IMR-90 (cell line): ENCODE data around the gene LRAT. TPM values are rescaled to one million over a fixed set of nuclear protein-coding genes. Genes with fewer than 3 reads are reported as not detected.

Experiments
- ATAC-seq: fragments of 200-7000 bp; cut with Tn5 transposase; 2 replicates; pipeline ENCODE4 v1.9.1; 2020; ENCODE audit warnings: low read depth, mild to moderate bottlenecking, moderate library complexity
- BruUV-seq: library from RNA; stranded (reverse); fragments of 400-500 nt; replicated peaks from 2 replicates; lab custom pipeline; 2021; lab: Mats Ljungman, UMichigan
- CTCF ChIA-PET: fragments of 300-600 bp; formaldehyde crosslinking; extraction: SDS; loops from one replicate; lab custom pipeline; 2021; ENCODE audit warnings: antibody characterized with exemption; lab: Yijun Ruan, JAX
- POLR2A ChIA-PET: fragments of 300-600 bp; sonication (Branson Sonifier 250); formaldehyde crosslinking; loops from one replicate; lab custom pipeline; 2022; ENCODE audit warnings: antibody characterized with exemption; ENCODE audit not compliant: unreplicated experiment; lab: Charles Lee
- DNase-seq: peaks from one replicate; pipeline ENCODE4 v3.0.0; 2013
- H2AFZ ChIP-seq: replicated peaks from 2 replicates; pipeline ENCODE3; 2013; ENCODE audit warnings: low read length, mild to moderate bottlenecking; ENCODE audit not compliant: poor library complexity
- H2AK5ac ChIP-seq: 2 replicates; pipeline ENCODE4 v1.6.1; 2013; ENCODE audit warnings: low read depth, low read length, inconsistent platforms
- H2AK9ac ChIP-seq: replicated peaks from 2 replicates; pipeline ENCODE3; 2013; ENCODE audit warnings: mild to moderate bottlenecking, low read depth, low read length, moderate library complexity; ENCODE audit not compliant: poor library complexity
- H2BK120ac ChIP-seq: 2 replicates; pipeline ENCODE4 v1.6.1; 2013; ENCODE audit warnings: low read depth, low read length, inconsistent platforms
- H2BK15ac ChIP-seq: 3 replicates; pipeline ENCODE4 v1.6.1; 2013; ENCODE audit warnings: low read depth, low read length, inconsistent platforms
- H2BK20ac ChIP-seq: 2 replicates; pipeline ENCODE4 v1.6.1; 2013; ENCODE audit warnings: low read depth, mild to moderate bottlenecking, inconsistent platforms, low read length, moderate library complexity
- H2BK5ac ChIP-seq: 2 replicates; pipeline ENCODE4 v1.6.1; 2013; ENCODE audit warnings: mild to moderate bottlenecking, low read depth, low read length, inconsistent platforms; ENCODE audit not compliant: poor library complexity, severe bottlenecking
- H3K14ac ChIP-seq: replicated peaks from 2 replicates; pipeline ENCODE4 v1.6.1; 2013; ENCODE audit warnings: low read depth, low read length, inconsistent platforms
- H3K18ac ChIP-seq: 2 replicates; pipeline ENCODE4 v1.6.1; 2013; ENCODE audit warnings: low read depth, low read length, control low read depth
- H3K23ac ChIP-seq: 2 replicates; pipeline ENCODE4 v1.6.1; 2013; ENCODE audit warnings: low read depth, low read length, inconsistent platforms
- H3K27ac ChIP-seq: 2 replicates; pipeline ENCODE4 v1.5.1; 2013; ENCODE audit warnings: mild to moderate bottlenecking, control low read depth, low read length; ENCODE audit not compliant: insufficient read depth
- H3K27me3 ChIP-seq: 2 replicates; pipeline ENCODE4 v1.6.1; 2013; ENCODE audit warnings: low read length; ENCODE audit not compliant: control insufficient read depth, insufficient read depth
- H3K36me3 ChIP-seq: 2 replicates; pipeline ENCODE4 v1.6.1; 2013; ENCODE audit warnings: low read length, mixed read lengths; ENCODE audit not compliant: control insufficient read depth, insufficient read depth
- H3K4ac ChIP-seq: 2 replicates; pipeline ENCODE4 v1.6.1; 2013; ENCODE audit warnings: low read depth, low read length, inconsistent platforms
- H3K4me1 ChIP-seq: 2 replicates; pipeline ENCODE4 v1.6.1; 2013; ENCODE audit warnings: low read length, mixed read lengths; ENCODE audit not compliant: control insufficient read depth, insufficient read depth
- H3K4me2 ChIP-seq: 2 replicates; pipeline ENCODE4 v1.6.1; 2013; ENCODE audit warnings: low read depth, mild to moderate bottlenecking, control low read depth, low read length, moderate library complexity
- H3K4me3 ChIP-seq: 2 replicates; pipeline ENCODE4 v1.5.1; 2013; ENCODE audit warnings: low read depth, mild to moderate bottlenecking, control low read depth, low read length, moderate library complexity; ENCODE audit not compliant: insufficient read depth
- H3K56ac ChIP-seq: 2 replicates; pipeline ENCODE4 v1.6.1; 2013; ENCODE audit warnings: low read length, inconsistent platforms; ENCODE audit not compliant: insufficient read depth; ENCODE audit errors: extremely low read depth
- H3K79me1 ChIP-seq, 2 experiments: 2 replicates each; pipeline ENCODE4 v1.6.1; 2013; ENCODE audit warnings: low read length in 2 of 2, inconsistent platforms in 1 of 2, low read depth in 1 of 2
- H3K9ac ChIP-seq: 2 replicates; pipeline ENCODE4 v1.6.1; 2013; ENCODE audit warnings: low read depth, low read length, control low read depth
- H3K9me1 ChIP-seq: 2 replicates; pipeline ENCODE4 v1.6.1; 2013; ENCODE audit warnings: low read length, inconsistent platforms; ENCODE audit not compliant: insufficient read depth
- H3K9me3 ChIP-seq: 2 replicates; pipeline ENCODE4 v1.6.1; 2013; ENCODE audit warnings: low read length; ENCODE audit not compliant: control insufficient read depth, insufficient read depth
- H4K20me1 ChIP-seq: 2 replicates; pipeline ENCODE4 v1.6.1; 2013; ENCODE audit warnings: low read length, inconsistent platforms; ENCODE audit not compliant: insufficient read depth
- H4K5ac ChIP-seq: 2 replicates; pipeline ENCODE4 v1.6.1; 2013; ENCODE audit warnings: mild to moderate bottlenecking, low read depth, low read length, control low read depth
- H4K8ac ChIP-seq, 2 experiments: 2 replicates each; pipeline ENCODE4 v1.6.1; 2013; ENCODE audit warnings: low read depth in 2 of 2, low read length in 2 of 2, control low read depth in 1 of 2, inconsistent platforms in 1 of 2
- H4K91ac ChIP-seq: 2 replicates; pipeline ENCODE4 v1.6.1; 2013; ENCODE audit warnings: low read depth, low read length, inconsistent platforms; ENCODE audit not compliant: insufficient read depth
- CEBPB ChIP-seq: IDR thresholded peaks from 2 replicates; pipeline ENCODE4 v1.6.1; 2012; ENCODE audit warnings: low read depth, low read length, improper control_type of control experiment
- CHD1 ChIP-seq: IDR thresholded peaks from 2 replicates; pipeline ENCODE4 v1.6.1; 2012; ENCODE audit warnings: low read depth, low read length, improper control_type of control experiment
- CTCF ChIP-seq: conservative IDR thresholded peaks from 2 replicates; pipeline ENCODE4 v1.5.1; 2012; ENCODE audit warnings: mild to moderate bottlenecking, low read depth, low read length, improper control_type of control experiment
- ELK1 ChIP-seq: fragments of 150-350 bp; IDR thresholded peaks from 2 replicates; pipeline ENCODE4 v1.6.1; 2016; ENCODE audit warnings: low read depth, mild to moderate bottlenecking, low read length, moderate library complexity, borderline replicate concordance
- FOS ChIP-seq: fragments of 150-350 bp; IDR thresholded peaks from 2 replicates; pipeline ENCODE4 v1.6.1; 2016; ENCODE audit warnings: low read depth, low read length
- MAFK ChIP-seq: IDR thresholded peaks from 2 replicates; pipeline ENCODE4 v1.6.1; 2012; ENCODE audit warnings: low read depth, low read length, improper control_type of control experiment
- MAZ ChIP-seq: IDR thresholded peaks from 2 replicates; pipeline ENCODE4 v1.6.1; 2012; ENCODE audit warnings: low read depth, mild to moderate bottlenecking, low read length, improper control_type of control experiment, moderate library complexity, borderline replicate concordance
- MXI1 ChIP-seq: IDR thresholded peaks from 2 replicates; pipeline ENCODE4 v1.6.1; 2012; ENCODE audit warnings: low read depth, mild to moderate bottlenecking, low read length, moderate library complexity, borderline replicate concordance
- NFE2L2 ChIP-seq: fragments of 150-350 bp; IDR thresholded peaks from 2 replicates; pipeline ENCODE4 v1.6.1; 2016; ENCODE audit warnings: low read depth, mild to moderate bottlenecking, low read length
- POLR2A ChIP-seq: IDR thresholded peaks from 2 replicates; pipeline ENCODE4 v1.6.1; 2012; ENCODE audit warnings: mild to moderate bottlenecking, low read depth, low read length
- RAD21 ChIP-seq: IDR thresholded peaks from 2 replicates; pipeline ENCODE4 v1.6.1; 2012; ENCODE audit warnings: low read length, improper control_type of control experiment
- RCOR1 ChIP-seq: IDR thresholded peaks from 2 replicates; pipeline ENCODE4 v1.6.1; 2012; ENCODE audit warnings: mild to moderate bottlenecking, low read length, improper control_type of control experiment; ENCODE audit not compliant: insufficient replicate concordance
- RFX5 ChIP-seq: IDR thresholded peaks from 2 replicates; pipeline ENCODE4 v1.8.0; 2012; ENCODE audit warnings: low read depth, mild to moderate bottlenecking, low read length, moderate library complexity
- SMC3 ChIP-seq: fragments of 150-350 bp; IDR thresholded peaks from 2 replicates; pipeline ENCODE4 v1.6.1; 2016; ENCODE audit warnings: low read depth, mild to moderate bottlenecking, antibody characterized with exemption, low read length, moderate library complexity
- whole genome bisulfite sequencing, 2 experiments: methylation state at CpG; one replicate each; pipeline versions ENCODE4 v1.1.5 to v1.1.7; 2013; ENCODE audit warnings: missing lambda C conversion rate in 2 of 2; ENCODE audit not compliant: insufficient read length in 1 of 2; ENCODE audit errors: extremely low coverage in 2 of 2; 5-methylcytosine and 5-hydroxymethylcytosine counted together
- dilution Hi-C: fragments of 300-500 bp; cut with HindIII; formaldehyde crosslinking; loops from one replicate; pipeline ENCODE4 v1.14.3; 2018; ENCODE audit warnings: low sequenced_read_pairs; ENCODE audit not compliant: unreplicated experiment
- in situ Hi-C: fragments of 300-500 bp; cut with MboI; formaldehyde crosslinking; loops from 3 replicates; pipeline ENCODE4 v1.14.3; 2019; ENCODE audit warnings: low sequenced_read_pairs, inconsistent platforms, mixed read lengths
- intact Hi-C: fragments of 100-400 bp; cut with micrococcal nuclease; formaldehyde crosslinking; loops from 2 replicates; pipeline ENCODE4 v1.10.0; 2022
- polyA plus RNA-seq, 3 experiments: library from polyadenylated mRNA; depleted of rRNA; stranded (reverse); fragments of >200 nt; gene quantifications; 2 replicates each; pipeline ENCODE4 v1.2.3, GENCODE V29; 2012; ENCODE audit warnings: low replicate concordance in 1 of 3
- total RNA-seq: library from RNA; depleted of rRNA; stranded (reverse); fragments of >200 nt; gene quantifications from 2 replicates; pipeline ENCODE4 v1.2.3, GENCODE V29; 2012
- TF ChIP-seq, protein P1 (sequence below): fragments of 150-350 bp; IDR thresholded peaks from 2 replicates; pipeline ENCODE4 v1.6.1; 2017; ENCODE audit warnings: mild to moderate bottlenecking, antibody characterized with exemption, low read length, low read depth

Gene LRAT
- total and polyA plus RNA-seq, 2 of the 4 experiments (the other 2 are of a cell fraction) = under 0.01 to 0.03 TPM

DNA sequence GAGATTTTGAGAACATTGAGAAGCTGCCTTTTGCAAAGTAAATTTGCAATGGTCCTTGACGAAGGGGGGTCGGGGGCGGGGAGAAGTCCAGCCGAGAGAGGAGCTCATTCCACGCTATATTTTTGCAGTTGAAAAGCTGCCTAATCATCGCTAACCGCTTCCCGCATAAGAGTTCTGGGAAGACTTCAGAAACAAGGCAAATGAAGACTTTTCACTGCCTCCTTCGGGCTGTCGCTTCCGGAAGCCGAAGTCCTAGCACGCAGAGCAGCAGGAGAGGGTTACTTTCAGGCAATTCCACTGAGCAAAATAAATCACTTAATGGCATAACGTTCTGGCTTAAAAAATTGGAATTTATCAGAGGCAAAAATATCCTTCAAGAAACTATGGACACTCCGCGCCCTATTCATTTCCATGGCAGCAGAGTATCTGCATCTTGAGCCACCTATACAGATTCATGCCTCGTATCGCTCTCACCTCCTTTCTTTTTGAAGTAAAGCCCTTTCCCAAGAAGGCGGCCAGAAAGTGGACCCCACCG, 2.6 kb upstream of the LRAT start:
- H2BK5ac ChIP-seq = no peak overlapping the region
- no peak overlapping the region for H3K27ac ChIP-seq
- no peak overlapping the region for H3K4me3 ChIP-seq
- H2AK9ac ChIP-seq = no peak overlapping the region
- H2AK5ac ChIP-seq = no peak overlapping the region
- no TSS peak for BruUV-seq
- no peak overlapping the region for H2BK15ac ChIP-seq
- ChIA-PET CTCF (no interaction called here), POLR2A (no interaction called here)
- no peak overlapping the region for H3K18ac ChIP-seq
- H3K4ac ChIP-seq = no peak overlapping the region
- no peaks in the 10 kb centered on the region for H3K9me1 ChIP-seq
- H3K9ac ChIP-seq = no peak overlapping the region
- H2BK120ac ChIP-seq = no peak overlapping the region
- ATAC-seq (no peak), DNase-seq (no peak)
- WGBS, 2 experiments = 45% methylated on average over 7 of the region's 20 CpGs; no CpG with 5 or more reads in 1 of the 2 experiments
- no peaks in the 10 kb centered on the region for H4K20me1 ChIP-seq
- H4K8ac ChIP-seq = no peak overlapping the region
- no peak overlapping the region for H3K14ac ChIP-seq
- no peak for TF ChIP-seq FOS
- TF ChIP-seq RAD21 = no peak
- no peak for TF ChIP-seq MXI1
- TF ChIP-seq, protein P1, sequence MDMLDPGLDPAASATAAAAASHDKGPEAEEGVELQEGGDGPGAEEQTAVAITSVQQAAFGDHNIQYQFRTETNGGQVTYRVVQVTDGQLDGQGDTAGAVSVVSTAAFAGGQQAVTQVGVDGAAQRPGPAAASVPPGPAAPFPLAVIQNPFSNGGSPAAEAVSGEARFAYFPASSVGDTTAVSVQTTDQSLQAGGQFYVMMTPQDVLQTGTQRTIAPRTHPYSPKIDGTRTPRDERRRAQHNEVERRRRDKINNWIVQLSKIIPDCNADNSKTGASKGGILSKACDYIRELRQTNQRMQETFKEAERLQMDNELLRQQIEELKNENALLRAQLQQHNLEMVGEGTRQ = no peak
- TF ChIP-seq ELK1 = no peak
- no peak for TF ChIP-seq CTCF
- TF ChIP-seq CEBPB = no peak
- no peak for TF ChIP-seq SMC3
- TF ChIP-seq MAFK = no peak
- no peak for TF ChIP-seq CHD1
- TF ChIP-seq NFE2L2 = no peak
- no peak for TF ChIP-seq POLR2A
- TF ChIP-seq MAZ = no peak
- no peak for TF ChIP-seq RFX5
- no peak for TF ChIP-seq RCOR1
- dilution Hi-C loops = no loop called here
- no peak overlapping the region for H4K5ac ChIP-seq
- H3K4me1 ChIP-seq = no peaks in the 10 kb centered on the region; the same call in 1 of the 2 replicates
- no peaks in the 10 kb centered on the region for H3K36me3 ChIP-seq
- H4K91ac ChIP-seq = no peak overlapping the region
- H3K4me2 ChIP-seq = no peak overlapping the region
- no peak overlapping the region for H2AFZ ChIP-seq
- no peak overlapping the region for H3K56ac ChIP-seq
- no peak overlapping the region for H3K23ac ChIP-seq
- in situ Hi-C loops = no loop called here
- intact Hi-C loops = no loop called here
- no peak overlapping the region for H2BK20ac ChIP-seq
- H3K79me1 ChIP-seq = no peaks in the 10 kb centered on the region
- H3K9me3 ChIP-seq = no peaks in the 10 kb centered on the region
- peaks cover 41% of the 10 kb centered on the region for H3K27me3 ChIP-seq
